GM18517 (cell line): ENCODE results near the gene GTSE1.
A peak's percentile ranks its signal among the peaks of the same experiment; 100 is the strongest.
"Not testable (repeated sequence)": the region's sequence is repeated elsewhere in the genome, so short reads cannot be mapped to it uniquely, and the experiment has no call there.

Experiments used
- ATAC-seq: cut with Tn5 transposase; IDR thresholded peaks from one replicate; pipeline ENCODE4 v1.9.1; 2021; ENCODE audit warnings: mild to moderate bottlenecking, moderate library complexity; ENCODE audit not compliant: unreplicated experiment

GTSE1 gene

GRCh38 chr22:46296257-46297150, at the start of gene GTSE1:
Gene GTSE1 (plus strand): TSS chr22:46296870. CDS start chr22:46297401, 531 bp downstream.
- ATAC-seq = peak; percentile 84

- no peak for ATAC-seq
These were observed 49.2 kb upstream of the GTSE1 start for GRCh38 chr22:46247443-46247975.

- peak; percentile 82 for ATAC-seq
These were observed 46.5 kb upstream of the GTSE1 start, which contains the start of gene CDPF1 for GRCh38 chr22:46250035-46250782. Gene CDPF1 (minus strand): TSS chr22:46250293. CDS start chr22:46248284, 2,009 bp downstream.

GRCh38 chr22:46250783-46251125, 45.9 kb upstream of the GTSE1 start:
- peak; percentile 9 for ATAC-seq

- no peak for ATAC-seq
These were observed 45.4 kb upstream of the GTSE1 start for GRCh38 chr22:46251266-46251665.

GRCh38 chr22:46251816-46252380, 44.8 kb upstream of the GTSE1 start:
- ATAC-seq = no peak

GRCh38 chr22:46256358-46256958, 40.2 kb upstream of the GTSE1 start:
- no peak for ATAC-seq

GRCh38 chr22:46259374-46259773, 37.3 kb upstream of the GTSE1 start:
- ATAC-seq = no peak

GRCh38 chr22:46260038-46260437, 36.6 kb upstream of the GTSE1 start:
- ATAC-seq = no peak

- ATAC-seq = no peak
These were observed 34.0 kb upstream of the GTSE1 start for GRCh38 chr22:46262449-46263215.

GRCh38 chr22:46263216-46263590, 33.5 kb upstream of the GTSE1 start, which contains the start of gene PKDREJ:
Gene PKDREJ (minus strand): TSS chr22:46263343. CDS start chr22:46263322, 21 bp downstream.
- no peak for ATAC-seq

- not testable (repeated sequence) for ATAC-seq
These were observed 32.1 kb upstream of the GTSE1 start for GRCh38 chr22:46264520-46264919.

GRCh38 chr22:46265627-46266026, 31.0 kb upstream of the GTSE1 start:
- ATAC-seq = not testable (repeated sequence)

- no peak for ATAC-seq
These were observed 29.0 kb upstream of the GTSE1 start, which contains the start of gene TTC38 for GRCh38 chr22:46267431-46268279. Gene TTC38 (plus strand): TSS chr22:46268008. CDS start chr22:46268040, 32 bp downstream.

GRCh38 chr22:46269564-46269963, 27.1 kb upstream of the GTSE1 start:
- no peak for ATAC-seq

- no peak for ATAC-seq
These were observed 24.5 kb upstream of the GTSE1 start for GRCh38 chr22:46272196-46272595.

- ATAC-seq = no peak
These were observed 23.8 kb upstream of the GTSE1 start for GRCh38 chr22:46272762-46273431.

GRCh38 chr22:46273432-46274148, 23.1 kb upstream of the GTSE1 start:
- no peak for ATAC-seq
